GM21737 (cell line): ENCODE data around the gene SVEP1.

Source experiments
- ATAC-seq: cut with Tn5 transposase; IDR thresholded peaks from one replicate; pipeline ENCODE4 v1.9.1; 2021; ENCODE audit warnings: mild to moderate bottlenecking, moderate library complexity; ENCODE audit not compliant: unreplicated experiment

SVEP1 gene

GRCh38 chr9:110528645-110529044 lies 50.9 kb downstream of the SVEP1 start:
- ATAC-seq, result no peak

GRCh38 chr9:110526426-110526825 lies 53.1 kb downstream of the SVEP1 start:
- no peak for ATAC-seq

GRCh38 chr9:110521206-110521605 lies 58.3 kb downstream of the SVEP1 start:
- ATAC-seq, result no peak

- ATAC-seq, result no peak
These were observed 59.3 kb downstream of the SVEP1 start for GRCh38 chr9:110520120-110520701.

- ATAC-seq, result no peak
These were observed 62.1 kb downstream of the SVEP1 start for GRCh38 chr9:110517483-110517882.

- ATAC-seq, result no peak
These were observed 64.6 kb downstream of the SVEP1 start for GRCh38 chr9:110514897-110515296.

GRCh38 chr9:110512817-110513216 lies 66.7 kb downstream of the SVEP1 start:
- no peak for ATAC-seq

- ATAC-seq, result no peak
These were observed 69.7 kb downstream of the SVEP1 start for GRCh38 chr9:110509792-110510191.

- no peak for ATAC-seq
These were observed 76.7 kb downstream of the SVEP1 start for GRCh38 chr9:110502842-110503241.

- ATAC-seq, result no peak
These were observed 79.9 kb downstream of the SVEP1 start for GRCh38 chr9:110499608-110500007.

GRCh38 chr9:110487196-110487595 lies 92.3 kb downstream of the SVEP1 start:
- no peak for ATAC-seq

GRCh38 chr9:110486218-110486617 lies 93.3 kb downstream of the SVEP1 start:
- no peak for ATAC-seq

GRCh38 chr9:110479481-110479880 lies 100.1 kb downstream of the SVEP1 start:
- ATAC-seq, result no peak

GRCh38 chr9:110476251-110476650 lies 103.3 kb downstream of the SVEP1 start:
- ATAC-seq, result no peak

- no peak for ATAC-seq
These were observed 107.4 kb downstream of the SVEP1 start for GRCh38 chr9:110472111-110472510.

GRCh38 chr9:110468950-110469349 lies 110.6 kb downstream of the SVEP1 start:
- no peak for ATAC-seq

- no peak for ATAC-seq
These were observed 114.4 kb downstream of the SVEP1 start for GRCh38 chr9:110465190-110465589.

- no peak for ATAC-seq
These were observed 115.2 kb downstream of the SVEP1 start for GRCh38 chr9:110464321-110464720.

GRCh38 chr9:110463499-110463898 lies 116.0 kb downstream of the SVEP1 start:
- no peak for ATAC-seq

GRCh38 chr9:110457245-110457644 lies 122.3 kb downstream of the SVEP1 start:
- no peak for ATAC-seq

GRCh38 chr9:110456681-110457080 lies 122.9 kb downstream of the SVEP1 start:
- ATAC-seq, result no peak

GRCh38 chr9:110455860-110456259 lies 123.7 kb downstream of the SVEP1 start:
- no peak for ATAC-seq

GRCh38 chr9:110452227-110452801 lies 127.2 kb downstream of the SVEP1 start:
- ATAC-seq, result no peak
